ENCODE results near the gene VPS9D1. TPM values are rescaled to one million over a fixed set of nuclear protein-coding genes. Genes with fewer than 3 reads are reported as not detected.

Gene VPS9D1
- total RNA-seq, 1 experiment from 2014 or later = 6.3 TPM

GRCh38 chr16:89705006-89705405 is 15.7 kb downstream of the VPS9D1 start:
- ChIA-PET POLR2A (no interaction called here), CTCF (interaction anchor here (1.4 kb wide), 1 partner anchor 88 kb away, joined by 4 read pairs; no protein-coding TSS in a partner anchor)
- Histone ChIP-seq H3K27me3 (ENCODE audit: control insufficient read depth, insufficient read depth, low read length) (no peaks in the 10 kb centered on the region), H3K4me1 (ENCODE audit: control insufficient read depth, insufficient read depth, low read length) (0 out of 2 replicates have a peak, but pooled peaks cover 8% of the 10 kb centered on the region), H3K9me3 (ENCODE audit: control insufficient read depth, insufficient read depth, low read depth, low read length) (no peaks in the 10 kb centered on the region), H3K36me3 (ENCODE audit: control insufficient read depth, insufficient read depth, low read length) (no peaks in the 10 kb centered on the region; the same call in 1 of the 2 replicates), H3K27ac (ENCODE audit: low read length) (no peak overlapping the region), H3K4me3 (ENCODE audit: low read depth in 2 of 2, low read length in 2 of 2) (no peak overlapping the region)
- TF ChIP-seq TCF7L2 (IDR thresholded peaks at IDR 0.05; ENCODE audit: low read depth, low read length) (no peak), SIN3A (IDR thresholded peaks at IDR 0.05; ENCODE audit: borderline replicate concordance, insufficient read depth, low read depth, low read length) (no peak), POLR2AphosphoS5 (IDR thresholded peaks at IDR 0.05; ENCODE audit: low read depth, low read length) (no peak)
- TF ChIP-seq, protein P1, sequence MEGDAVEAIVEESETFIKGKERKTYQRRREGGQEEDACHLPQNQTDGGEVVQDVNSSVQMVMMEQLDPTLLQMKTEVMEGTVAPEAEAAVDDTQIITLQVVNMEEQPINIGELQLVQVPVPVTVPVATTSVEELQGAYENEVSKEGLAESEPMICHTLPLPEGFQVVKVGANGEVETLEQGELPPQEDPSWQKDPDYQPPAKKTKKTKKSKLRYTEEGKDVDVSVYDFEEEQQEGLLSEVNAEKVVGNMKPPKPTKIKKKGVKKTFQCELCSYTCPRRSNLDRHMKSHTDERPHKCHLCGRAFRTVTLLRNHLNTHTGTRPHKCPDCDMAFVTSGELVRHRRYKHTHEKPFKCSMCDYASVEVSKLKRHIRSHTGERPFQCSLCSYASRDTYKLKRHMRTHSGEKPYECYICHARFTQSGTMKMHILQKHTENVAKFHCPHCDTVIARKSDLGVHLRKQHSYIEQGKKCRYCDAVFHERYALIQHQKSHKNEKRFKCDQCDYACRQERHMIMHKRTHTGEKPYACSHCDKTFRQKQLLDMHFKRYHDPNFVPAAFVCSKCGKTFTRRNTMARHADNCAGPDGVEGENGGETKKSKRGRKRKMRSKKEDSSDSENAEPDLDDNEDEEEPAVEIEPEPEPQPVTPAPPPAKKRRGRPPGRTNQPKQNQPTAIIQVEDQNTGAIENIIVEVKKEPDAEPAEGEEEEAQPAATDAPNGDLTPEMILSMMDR (IDR thresholded peaks at IDR 0.05) = no peak
- TF ChIP-seq, protein P2, sequence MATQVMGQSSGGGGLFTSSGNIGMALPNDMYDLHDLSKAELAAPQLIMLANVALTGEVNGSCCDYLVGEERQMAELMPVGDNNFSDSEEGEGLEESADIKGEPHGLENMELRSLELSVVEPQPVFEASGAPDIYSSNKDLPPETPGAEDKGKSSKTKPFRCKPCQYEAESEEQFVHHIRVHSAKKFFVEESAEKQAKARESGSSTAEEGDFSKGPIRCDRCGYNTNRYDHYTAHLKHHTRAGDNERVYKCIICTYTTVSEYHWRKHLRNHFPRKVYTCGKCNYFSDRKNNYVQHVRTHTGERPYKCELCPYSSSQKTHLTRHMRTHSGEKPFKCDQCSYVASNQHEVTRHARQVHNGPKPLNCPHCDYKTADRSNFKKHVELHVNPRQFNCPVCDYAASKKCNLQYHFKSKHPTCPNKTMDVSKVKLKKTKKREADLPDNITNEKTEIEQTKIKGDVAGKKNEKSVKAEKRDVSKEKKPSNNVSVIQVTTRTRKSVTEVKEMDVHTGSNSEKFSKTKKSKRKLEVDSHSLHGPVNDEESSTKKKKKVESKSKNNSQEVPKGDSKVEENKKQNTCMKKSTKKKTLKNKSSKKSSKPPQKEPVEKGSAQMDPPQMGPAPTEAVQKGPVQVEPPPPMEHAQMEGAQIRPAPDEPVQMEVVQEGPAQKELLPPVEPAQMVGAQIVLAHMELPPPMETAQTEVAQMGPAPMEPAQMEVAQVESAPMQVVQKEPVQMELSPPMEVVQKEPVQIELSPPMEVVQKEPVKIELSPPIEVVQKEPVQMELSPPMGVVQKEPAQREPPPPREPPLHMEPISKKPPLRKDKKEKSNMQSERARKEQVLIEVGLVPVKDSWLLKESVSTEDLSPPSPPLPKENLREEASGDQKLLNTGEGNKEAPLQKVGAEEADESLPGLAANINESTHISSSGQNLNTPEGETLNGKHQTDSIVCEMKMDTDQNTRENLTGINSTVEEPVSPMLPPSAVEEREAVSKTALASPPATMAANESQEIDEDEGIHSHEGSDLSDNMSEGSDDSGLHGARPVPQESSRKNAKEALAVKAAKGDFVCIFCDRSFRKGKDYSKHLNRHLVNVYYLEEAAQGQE (IDR thresholded peaks at IDR 0.05; ENCODE audit: insufficient read depth in 1 of 2, low read depth in 2 of 2, low read length in 1 of 2) = no peak
- BruUV-seq (replicated peaks) = no TSS peak
- DNase-seq (ENCODE audit: low read depth, low spot score) = no peak
- no peak for ATAC-seq
- in situ Hi-C loops (cut with HindIII; ENCODE audit: low pct_unique_long_range_greater_than_20kb, low sequenced_read_pairs) = no loop called here
- intact Hi-C loops (cut with micrococcal nuclease; ENCODE audit: unreplicated experiment) = no loop called here

DNA sequence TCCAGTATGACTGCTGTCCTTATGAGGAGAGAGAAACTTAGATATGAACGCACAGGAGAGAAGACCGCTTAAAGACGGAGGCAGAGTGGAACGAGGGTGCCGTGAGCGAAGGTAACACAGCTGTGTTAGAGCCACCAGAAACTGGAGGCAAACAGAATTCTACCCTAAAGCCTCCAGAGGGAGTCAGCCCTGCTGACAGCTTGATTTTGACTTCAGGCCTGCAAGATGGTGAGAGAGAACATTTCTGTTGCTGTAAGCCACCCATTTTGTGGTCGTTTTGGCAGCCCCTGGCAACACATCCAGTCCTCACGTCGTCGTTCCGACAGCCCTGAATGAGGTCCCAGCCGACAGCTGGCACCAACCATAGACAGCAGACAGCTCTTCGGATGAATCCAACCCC is 16.4 kb downstream of the VPS9D1 start:
- H3K36me3 ChIP-seq (ENCODE audit: control insufficient read depth, insufficient read depth, low read length) = no peaks in the 10 kb centered on the region; the same call in 1 of the 2 replicates
- no peaks in the 10 kb centered on the region for H3K27me3 ChIP-seq (ENCODE audit: control insufficient read depth, insufficient read depth, low read length)
- ATAC-seq = no peak
- intact Hi-C loops (cut with micrococcal nuclease; ENCODE audit: unreplicated experiment) (no loop called here), in situ Hi-C loops (cut with HindIII; ENCODE audit: low pct_unique_long_range_greater_than_20kb, low sequenced_read_pairs) (no loop called here)
- H3K4me3 ChIP-seq (ENCODE audit: low read depth in 2 of 2, low read length in 2 of 2) = no peak overlapping the region
- no peak for TF ChIP-seq TCF7L2 (IDR thresholded peaks at IDR 0.05; ENCODE audit: low read depth, low read length)
- TF ChIP-seq SIN3A (IDR thresholded peaks at IDR 0.05; ENCODE audit: borderline replicate concordance, insufficient read depth, low read depth, low read length) = no peak
- TF ChIP-seq, protein P1 (IDR thresholded peaks at IDR 0.05) = no peak
- no peak for TF ChIP-seq POLR2AphosphoS5 (IDR thresholded peaks at IDR 0.05; ENCODE audit: low read depth, low read length)
- TF ChIP-seq, protein P2 (IDR thresholded peaks at IDR 0.05; ENCODE audit: insufficient read depth in 1 of 2, low read depth in 2 of 2, low read length in 1 of 2) = no peak
- H3K9me3 ChIP-seq (ENCODE audit: control insufficient read depth, insufficient read depth, low read depth, low read length) = no peaks in the 10 kb centered on the region
- ChIA-PET CTCF (no interaction called here), POLR2A (interaction anchor here (0.6 kb wide), 1 partner anchor 34 kb away, joined by 4 read pairs; no protein-coding TSS in a partner anchor)
- no peak for DNase-seq (ENCODE audit: low read depth, low spot score)
- H3K27ac ChIP-seq (ENCODE audit: low read length) = no peak overlapping the region
- no TSS peak for BruUV-seq (replicated peaks)
- H3K4me1 ChIP-seq (ENCODE audit: control insufficient read depth, insufficient read depth, low read length) = 0 out of 2 replicates have a peak, but pooled peaks cover 8% of the 10 kb centered on the region
